GM12878 (cell line): ENCODE measurements around the gene PCK2. TPM values are rescaled to one million over a fixed set of nuclear protein-coding genes. Genes with fewer than 3 reads are reported as not detected.

Experiments
- ATAC-seq: fragments of 200-7000 bp; cut with Tn5 transposase; 3 replicates; pipeline ENCODE4 v1.9.1; 2020; ENCODE audit warnings: mild to moderate bottlenecking, moderate library complexity
- BruUV-seq: library from RNA; stranded (reverse); fragments of 400-500 nt; replicated peaks from 2 replicates; lab custom pipeline; 2021; lab: Mats Ljungman, UMichigan
- CTCF ChIA-PET: fragments of 300-600 bp; sonication (Branson Sonifier 250); formaldehyde crosslinking; extraction: SDS; loops from one replicate; lab custom pipeline; 2021; ENCODE audit warnings: inconsistent platforms; lab: Yijun Ruan, JAX
- POLR2A ChIA-PET: fragments of 350-600 bp; formaldehyde crosslinking; extraction: SDS; loops from one replicate; lab custom pipeline; 2021; ENCODE audit warnings: inconsistent platforms; lab: Charles Lee
- RAD21 ChIA-PET: fragments of 300-600 bp; sonication (Branson Sonifier 250); formaldehyde crosslinking; loops from one replicate; lab custom pipeline; 2023; ENCODE audit warnings: antibody characterized with exemption; ENCODE audit not compliant: unreplicated experiment; lab: Charles Lee
- SMC1A ChIA-PET: fragments of 300-600 bp; sonication (Branson Sonifier 250); formaldehyde crosslinking; loops from one replicate; lab custom pipeline; 2023; ENCODE audit not compliant: unreplicated experiment, uncharacterized antibody; lab: Charles Lee
- DNase-seq: peaks from one replicate; pipeline ENCODE4 v3.0.0-alpha.2; 2011; ENCODE audit warnings: low read depth, low spot score
- FAIRE-seq: peaks from 3 replicates; lab custom pipeline; 2011; peaks lifted over from hg19 to GRCh38; lab: Jason Lieb, UNC
- H2AFZ ChIP-seq: 2 replicates; pipeline ENCODE4 v1.6.0; 2011; ENCODE audit warnings: low read depth, low read length, control low read depth; ENCODE audit not compliant: control insufficient read depth
- H3K27ac ChIP-seq: 2 replicates; pipeline ENCODE4 v1.5.1; 2011; ENCODE audit warnings: control low read depth; ENCODE audit not compliant: control insufficient read depth, insufficient read depth
- H3K27me3 ChIP-seq, 2 experiments: replicated peaks in 1 of 2; 2 replicates each; pipeline versions ENCODE4 v1.6.0 to v1.6.1; 2011; ENCODE audit warnings: low read length in 1 of 2; ENCODE audit not compliant: control insufficient read depth in 2 of 2, insufficient read depth in 2 of 2
- H3K36me3 ChIP-seq, 2 experiments: 2 replicates each; pipeline ENCODE4 v1.5.1; 2011; ENCODE audit warnings: low read length in 1 of 2; ENCODE audit not compliant: control insufficient read depth in 2 of 2, insufficient read depth in 2 of 2
- H3K4me1 ChIP-seq: 2 replicates; pipeline ENCODE4 v1.6.1; 2011; ENCODE audit warnings: mild to moderate bottlenecking, low read length, moderate library complexity, mixed read lengths; ENCODE audit not compliant: control insufficient read depth, insufficient read depth
- H3K4me2 ChIP-seq: 2 replicates; pipeline ENCODE4 v1.6.0; 2011; ENCODE audit warnings: control low read depth; ENCODE audit not compliant: control insufficient read depth, insufficient read depth
- H3K4me3 ChIP-seq: fragments of 200-600 bp; sonication (generic); 2 replicates; pipeline ENCODE4 v1.5.1; 2016
- H3K79me2 ChIP-seq: 2 replicates; pipeline ENCODE4 v1.6.0; 2011; ENCODE audit warnings: low read length; ENCODE audit not compliant: control insufficient read depth, insufficient read depth
- H3K9ac ChIP-seq: 2 replicates; pipeline ENCODE4 v1.8.0; 2011; ENCODE audit warnings: low read length, control low read depth, mixed read lengths; ENCODE audit not compliant: control insufficient read depth, insufficient read depth
- H3K9me3 ChIP-seq: replicated peaks from 3 replicates; pipeline ENCODE4 v1.5.1; 2011; ENCODE audit warnings: mild to moderate bottlenecking, low read length; ENCODE audit not compliant: control insufficient read depth, insufficient read depth
- H4K20me1 ChIP-seq: 2 replicates; pipeline ENCODE4 v1.6.0; 2011; ENCODE audit not compliant: control insufficient read depth, insufficient read depth
- FOS ChIP-seq: IDR thresholded peaks from 3 replicates; pipeline ENCODE4 v1.6.1; 2011; ENCODE audit warnings: borderline replicate concordance; ENCODE audit not compliant: insufficient read length; ENCODE audit errors: extremely low read depth
- GABPA ChIP-seq: IDR thresholded peaks from 2 replicates; pipeline ENCODE4 v1.6.1; 2014; ENCODE audit warnings: antibody characterized with exemption, low read depth, mild to moderate bottlenecking, inconsistent platforms
- MEF2B ChIP-seq: fragments of 450-650 bp; IDR thresholded peaks from 2 replicates; pipeline ENCODE4 v1.6.1; 2018; ENCODE audit warnings: mild to moderate bottlenecking, moderate library complexity; ENCODE audit not compliant: partially characterized antibody, poor library complexity, severe bottlenecking
- MYB ChIP-seq: fragments of 150-350 bp; IDR thresholded peaks from 2 replicates; pipeline ENCODE4 v1.6.1; 2014; ENCODE audit warnings: mild to moderate bottlenecking, low read depth, low read length, borderline replicate concordance
- NFYB ChIP-seq: IDR thresholded peaks from 2 replicates; pipeline ENCODE4 v1.6.1; 2011; ENCODE audit warnings: low read depth, mild to moderate bottlenecking, low read length, improper control_type of control experiment, moderate library complexity; ENCODE audit not compliant: insufficient read depth
- PAX8 ChIP-seq: fragments of 450-650 bp; IDR thresholded peaks from 2 replicates; pipeline ENCODE4 v1.6.1; 2017; ENCODE audit warnings: mild to moderate bottlenecking, moderate library complexity
- POLR2AphosphoS2 ChIP-seq: IDR thresholded peaks from 2 replicates; pipeline ENCODE4 v1.6.1; 2011; ENCODE audit warnings: low read depth, mild to moderate bottlenecking, low read length, improper control_type of control experiment, moderate library complexity
- RB1 ChIP-seq: fragments of 450-650 bp; formaldehyde crosslinking; IDR thresholded peaks from 2 replicates; pipeline ENCODE4 v1.6.1; 2017; ENCODE audit warnings: mild to moderate bottlenecking, borderline replicate concordance
- RUNX3 ChIP-seq: IDR thresholded peaks from 2 replicates; pipeline ENCODE4 v1.6.1; 2012; ENCODE audit warnings: low read length, inconsistent platforms
- SUPT20H ChIP-seq: IDR thresholded peaks from 2 replicates; pipeline ENCODE4 v1.6.1; 2011; ENCODE audit warnings: low read depth, mild to moderate bottlenecking, low read length, moderate library complexity, borderline replicate concordance; ENCODE audit not compliant: control insufficient read depth
- ZBTB4 ChIP-seq: fragments of 450-650 bp; formaldehyde crosslinking; IDR thresholded peaks from 2 replicates; pipeline ENCODE4 v1.4.0; 2022; ENCODE audit warnings: mild to moderate bottlenecking, moderate library complexity
- ZNF207 ChIP-seq: fragments of 450-650 bp; IDR thresholded peaks from 2 replicates; pipeline ENCODE4 v1.6.1; 2014; ENCODE audit warnings: antibody characterized with exemption, mild to moderate bottlenecking, borderline replicate concordance
- ZSCAN29 ChIP-seq: fragments of 450-650 bp; IDR thresholded peaks from 2 replicates; pipeline ENCODE4 v1.6.1; 2017; ENCODE audit warnings: mild to moderate bottlenecking, moderate library complexity
- WGBS: methylation state at CpG from one replicate; pipeline ENCODE4 v1.1.6; 2016; ENCODE audit warnings: low lambda C conversion rate; ENCODE audit not compliant: insufficient replicate concordance, insufficient coverage; ENCODE audit errors: missing lambda C conversion rate; 5-methylcytosine and 5-hydroxymethylcytosine counted together
- in situ Hi-C: fragments of 300-500 bp; cut with MboI; formaldehyde crosslinking; loops from 9 replicates; pipeline ENCODE4 v1.14.3; 2018; ENCODE audit warnings: mixed read lengths
- intact Hi-C: fragments of 100-400 bp; cut with micrococcal nuclease; formaldehyde crosslinking; loops from one replicate; pipeline ENCODE4 v1.14.2; 2022; ENCODE audit not compliant: unreplicated experiment
- polyA plus RNA-seq, 11 experiments: library from polyadenylated mRNA; depleted of rRNA in 4 of 11; unstranded in 6 of 11; stranded (reverse) in 5 of 11; fragments of >200 nt; fragmentation: Nextera tagmentation in 4 of 11; fragmentation: Illumina TruSeq in 1 of 11; extraction: Ambion mirVana in 4 of 11; extraction: Trizol in 1 of 11; gene quantifications; 1 replicate in 1 of 11; 2 replicates in 10 of 11; pipeline versions ENCODE4 v1.2.1 to v1.2.3, GENCODE V29; 2011 to 2016; ENCODE audit warnings: inconsistent platforms in 2 of 11, missing spikeins in 2 of 11, low read depth in 1 of 11
- total RNA-seq, 4 experiments: library from RNA; depleted of rRNA in 3 of 4; stranded (reverse); fragments of >200 nt in 3 of 4; fragmentation: Illumina TruSeq in 1 of 4; extraction: Trizol in 1 of 4; gene quantifications; 2 replicates each; pipeline versions ENCODE4 v1.2.1 to v1.2.3, GENCODE V29; 2013 to 2021
- TF ChIP-seq, protein P1 (sequence below): fragments of 450-650 bp; formaldehyde crosslinking; IDR thresholded peaks from 2 replicates; pipeline ENCODE4 v1.4.0; 2020; ENCODE audit warnings: mild to moderate bottlenecking, moderate library complexity

PCK2 gene
- total and polyA plus RNA-seq, 10 of the 15 experiments (the other 5 are each of a cell fraction or from before 2014, with no cell fraction given), result 6.6 to 110 (median 44.6) TPM

- no peak for TF ChIP-seq ZSCAN29
- no peak for TF ChIP-seq MEF2B
- no peak for TF ChIP-seq RB1
- no peak for TF ChIP-seq MYB
- no peak for TF ChIP-seq GABPA
- no peak for TF ChIP-seq SUPT20H
- no peak for TF ChIP-seq POLR2AphosphoS2
- no peak for TF ChIP-seq FOS
Measured at GRCh38 chr14:24130717-24131548, 36.8 kb downstream of the PCK2 start (continued).

- Histone ChIP-seq H3K79me2 (peaks cover 9% of the 10 kb centered on the region), H3K9ac (no peak overlapping the region), H4K20me1 (no peaks in the 10 kb centered on the region), H3K27ac (no peak overlapping the region), H3K4me3 (no peak overlapping the region), H3K4me2 (no peak overlapping the region), H2AFZ (no peak overlapping the region), H3K9me3 (no peaks in the 10 kb centered on the region), H3K27me3 (no peaks in the 10 kb centered on the region), H3K36me3 (no peaks in the 10 kb centered on the region), H3K4me1 (peaks cover 24% of the 10 kb centered on the region)
- in situ Hi-C loops, result no loop called here
- ChIA-PET RAD21 (interaction anchor here (1.1 kb wide), 1 partner anchor 17 kb away, joined by 3 read pairs; the partner anchor contains the start of genes DCAF11 and NRL), POLR2A (interaction anchor here (11.6 kb wide), 1 partner anchor 10 kb away, joined by 276 read pairs; the partner anchor contains the start of genes DCAF11 and NRL), CTCF (no interaction called here), SMC1A (interaction anchor here (0.9 kb wide), 1 partner anchor 9 kb away, joined by 4 read pairs; no protein-coding TSS in a partner anchor)
- TF ChIP-seq NFYB (no peak), RUNX3 (no peak), PAX8 (no peak), ZNF207 (no peak), ZBTB4 (no peak)
- TF ChIP-seq, protein P1, sequence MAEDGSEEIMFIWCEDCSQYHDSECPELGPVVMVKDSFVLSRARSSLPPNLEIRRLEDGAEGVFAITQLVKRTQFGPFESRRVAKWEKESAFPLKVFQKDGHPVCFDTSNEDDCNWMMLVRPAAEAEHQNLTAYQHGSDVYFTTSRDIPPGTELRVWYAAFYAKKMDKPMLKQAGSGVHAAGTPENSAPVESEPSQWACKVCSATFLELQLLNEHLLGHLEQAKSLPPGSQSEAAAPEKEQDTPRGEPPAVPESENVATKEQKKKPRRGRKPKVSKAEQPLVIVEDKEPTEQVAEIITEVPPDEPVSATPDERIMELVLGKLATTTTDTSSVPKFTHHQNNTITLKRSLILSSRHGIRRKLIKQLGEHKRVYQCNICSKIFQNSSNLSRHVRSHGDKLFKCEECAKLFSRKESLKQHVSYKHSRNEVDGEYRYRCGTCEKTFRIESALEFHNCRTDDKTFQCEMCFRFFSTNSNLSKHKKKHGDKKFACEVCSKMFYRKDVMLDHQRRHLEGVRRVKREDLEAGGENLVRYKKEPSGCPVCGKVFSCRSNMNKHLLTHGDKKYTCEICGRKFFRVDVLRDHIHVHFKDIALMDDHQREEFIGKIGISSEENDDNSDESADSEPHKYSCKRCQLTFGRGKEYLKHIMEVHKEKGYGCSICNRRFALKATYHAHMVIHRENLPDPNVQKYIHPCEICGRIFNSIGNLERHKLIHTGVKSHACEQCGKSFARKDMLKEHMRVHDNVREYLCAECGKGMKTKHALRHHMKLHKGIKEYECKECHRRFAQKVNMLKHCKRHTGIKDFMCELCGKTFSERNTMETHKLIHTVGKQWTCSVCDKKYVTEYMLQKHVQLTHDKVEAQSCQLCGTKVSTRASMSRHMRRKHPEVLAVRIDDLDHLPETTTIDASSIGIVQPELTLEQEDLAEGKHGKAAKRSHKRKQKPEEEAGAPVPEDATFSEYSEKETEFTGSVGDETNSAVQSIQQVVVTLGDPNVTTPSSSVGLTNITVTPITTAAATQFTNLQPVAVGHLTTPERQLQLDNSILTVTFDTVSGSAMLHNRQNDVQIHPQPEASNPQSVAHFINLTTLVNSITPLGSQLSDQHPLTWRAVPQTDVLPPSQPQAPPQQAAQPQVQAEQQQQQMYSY (CRISPR knock-in tag), result no peak
- FAIRE-seq (no peak), ATAC-seq (no peak), DNase-seq (no peak)
- intact Hi-C loops, result no loop called here
- WGBS, result 85% methylated on average over 13 of the region's 15 CpGs
- no TSS peak for BruUV-seq
Measured at GRCh38 chr14:24131549-24131966, 37.4 kb downstream of the PCK2 start.
